AG08396 (cell line): ENCODE measurements around the gene YPEL3.
A peak's percentile ranks its signal among the peaks of the same experiment; 100 is the strongest.

Experiments
- DNase-seq: peaks from one replicate; pipeline ENCODE4 v3.0.0; 2012; ENCODE audit warnings: low spot score, mixed read lengths

The YPEL3 gene

GRCh38 chr16:30090610-30091331 lies 5.2 kb downstream of the YPEL3 start:
- no peak for DNase-seq

GRCh38 chr16:30088832-30089624 lies 7.0 kb downstream of the YPEL3 start:
- DNase-seq, result no peak

GRCh38 chr16:30088237-30088831 lies 7.7 kb downstream of the YPEL3 start:
- DNase-seq, result no peak

- no peak for DNase-seq
Observed at GRCh38 chr16:30087181-30087898, 8.7 kb downstream of the YPEL3 start.

- DNase-seq, result no peak
Observed at GRCh38 chr16:30086291-30087140, 9.5 kb downstream of the YPEL3 start.

GRCh38 chr16:30085820-30086219 lies 10.2 kb downstream of the YPEL3 start:
- DNase-seq, result no peak

GRCh38 chr16:30085247-30085646 lies 10.8 kb downstream of the YPEL3 start:
- DNase-seq, result no peak

GRCh38 chr16:30084816-30085159 lies 11.2 kb downstream of the YPEL3 start:
- peak; percentile 8 for DNase-seq

- no peak for DNase-seq
Observed at GRCh38 chr16:30084096-30084815, 11.8 kb downstream of the YPEL3 start.

GRCh38 chr16:30083216-30084055 lies 12.6 kb downstream of the YPEL3 start:
- DNase-seq, result no peak

- no peak for DNase-seq
Observed at GRCh38 chr16:30082545-30083090, 13.4 kb downstream of the YPEL3 start.

- no peak for DNase-seq
Observed at GRCh38 chr16:30079480-30079879, 16.5 kb downstream of the YPEL3 start.

GRCh38 chr16:30078744-30079143 lies 17.3 kb downstream of the YPEL3 start:
- no peak for DNase-seq

- no peak for DNase-seq
Observed at GRCh38 chr16:30077656-30078055, 18.4 kb downstream of the YPEL3 start.

GRCh38 chr16:30076276-30076791 lies 19.7 kb downstream of the YPEL3 start:
- DNase-seq, result no peak

- peak; percentile 94 for DNase-seq
Observed at GRCh38 chr16:30075503-30076275, 20.3 kb downstream of the YPEL3 start, which contains the start of gene PPP4C. TSS of gene PPP4C (plus strand) at chr16:30075994. CDS start at chr16:30076378, 384 bp downstream.

- no peak for DNase-seq
Observed at GRCh38 chr16:30070490-30070889, 25.5 kb downstream of the YPEL3 start.
